Measurements from ENCODE around the gene CYLD.

DNA sequence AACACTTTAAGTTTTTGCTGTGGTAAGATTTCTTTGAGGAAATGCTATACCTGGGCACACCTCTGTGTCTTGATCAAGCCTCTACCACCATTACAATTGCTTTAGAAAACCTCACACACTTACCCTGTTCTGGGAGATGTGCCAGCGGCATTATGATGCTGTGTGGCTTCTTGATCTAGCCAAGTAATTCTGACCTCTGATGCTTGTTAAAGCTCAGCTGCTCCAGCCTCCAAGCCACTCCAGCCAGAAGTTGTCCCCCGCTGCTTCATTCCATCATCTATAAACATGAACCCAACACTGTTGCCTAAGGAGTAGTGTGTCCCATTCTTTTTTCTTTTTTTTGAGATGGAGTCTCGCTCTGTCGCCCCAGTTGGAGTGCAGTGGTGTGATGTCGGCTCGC, 60.1 kb downstream of the CYLD start:
- TF ChIP-seq, protein P1, sequence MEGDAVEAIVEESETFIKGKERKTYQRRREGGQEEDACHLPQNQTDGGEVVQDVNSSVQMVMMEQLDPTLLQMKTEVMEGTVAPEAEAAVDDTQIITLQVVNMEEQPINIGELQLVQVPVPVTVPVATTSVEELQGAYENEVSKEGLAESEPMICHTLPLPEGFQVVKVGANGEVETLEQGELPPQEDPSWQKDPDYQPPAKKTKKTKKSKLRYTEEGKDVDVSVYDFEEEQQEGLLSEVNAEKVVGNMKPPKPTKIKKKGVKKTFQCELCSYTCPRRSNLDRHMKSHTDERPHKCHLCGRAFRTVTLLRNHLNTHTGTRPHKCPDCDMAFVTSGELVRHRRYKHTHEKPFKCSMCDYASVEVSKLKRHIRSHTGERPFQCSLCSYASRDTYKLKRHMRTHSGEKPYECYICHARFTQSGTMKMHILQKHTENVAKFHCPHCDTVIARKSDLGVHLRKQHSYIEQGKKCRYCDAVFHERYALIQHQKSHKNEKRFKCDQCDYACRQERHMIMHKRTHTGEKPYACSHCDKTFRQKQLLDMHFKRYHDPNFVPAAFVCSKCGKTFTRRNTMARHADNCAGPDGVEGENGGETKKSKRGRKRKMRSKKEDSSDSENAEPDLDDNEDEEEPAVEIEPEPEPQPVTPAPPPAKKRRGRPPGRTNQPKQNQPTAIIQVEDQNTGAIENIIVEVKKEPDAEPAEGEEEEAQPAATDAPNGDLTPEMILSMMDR (IDR thresholded peaks at IDR 0.05), result no peak
- no peak for TF ChIP-seq POLR2A (IDR thresholded peaks at IDR 0.05)

Measured in transverse colon (tissue), 3 donors.